Neuron (in vitro differentiated cells): ENCODE data around the gene TEX48.

Experiments used
- H2AFZ ChIP-seq: one replicate; pipeline ENCODE4 v1.6.1; 2013; ENCODE audit warnings: low read depth, mild to moderate bottlenecking, inconsistent platforms, low read length, moderate library complexity
- H3K27me3 ChIP-seq: one replicate; pipeline ENCODE4 v1.6.1; 2013; ENCODE audit warnings: low read length; ENCODE audit not compliant: insufficient read depth
- H3K36me3 ChIP-seq: one replicate; pipeline ENCODE4 v1.6.1; 2013; ENCODE audit warnings: low read length; ENCODE audit not compliant: insufficient read depth
- H3K4me1 ChIP-seq: one replicate; pipeline ENCODE4 v1.6.1; 2013; ENCODE audit warnings: low read length; ENCODE audit not compliant: insufficient read depth
- H3K4me3 ChIP-seq: 2 replicates; pipeline ENCODE4 v1.5.1; 2013; ENCODE audit warnings: mild to moderate bottlenecking, low read length, moderate library complexity
- H3K9me3 ChIP-seq: one replicate; pipeline ENCODE4 v1.6.1; 2013; ENCODE audit warnings: low read length

The TEX48 gene

DNA sequence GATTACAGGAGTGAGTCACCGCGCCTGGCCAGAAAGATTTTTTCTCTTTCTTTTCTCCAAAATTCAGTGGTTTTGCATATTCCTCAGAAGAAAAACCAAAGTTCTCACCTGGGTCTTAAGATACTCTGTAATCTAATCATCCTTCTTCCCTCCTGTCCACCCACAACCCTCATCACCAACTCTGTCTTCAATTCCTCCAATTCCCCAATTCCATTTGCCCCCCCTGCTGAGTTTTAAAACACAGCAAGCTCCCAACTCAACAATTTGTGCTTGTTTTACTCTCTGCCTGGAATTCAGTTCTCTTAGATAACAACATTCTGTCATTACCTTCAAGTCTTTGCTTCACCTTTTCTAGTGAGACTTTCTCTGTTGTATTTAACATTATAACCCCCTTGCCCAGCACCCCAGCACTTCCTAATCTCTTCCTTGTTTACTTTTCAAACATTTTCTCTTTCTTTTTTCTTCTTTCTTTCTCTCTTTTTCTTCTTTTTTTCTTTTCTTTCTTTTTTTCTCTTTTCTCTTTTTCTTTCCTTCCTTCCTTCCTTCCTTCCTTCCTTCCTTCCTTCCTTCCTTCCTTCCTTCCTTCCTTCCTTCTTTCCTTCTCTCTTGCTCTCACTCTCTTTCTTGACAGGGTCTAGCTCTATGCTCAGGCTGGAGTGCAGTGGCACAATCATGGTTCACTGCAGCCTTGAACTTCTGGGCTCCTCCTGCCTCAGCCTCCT is 7.8 kb downstream of the TEX48 start:
- no peaks in the 10 kb centered on the region for H3K9me3 ChIP-seq

DNA sequence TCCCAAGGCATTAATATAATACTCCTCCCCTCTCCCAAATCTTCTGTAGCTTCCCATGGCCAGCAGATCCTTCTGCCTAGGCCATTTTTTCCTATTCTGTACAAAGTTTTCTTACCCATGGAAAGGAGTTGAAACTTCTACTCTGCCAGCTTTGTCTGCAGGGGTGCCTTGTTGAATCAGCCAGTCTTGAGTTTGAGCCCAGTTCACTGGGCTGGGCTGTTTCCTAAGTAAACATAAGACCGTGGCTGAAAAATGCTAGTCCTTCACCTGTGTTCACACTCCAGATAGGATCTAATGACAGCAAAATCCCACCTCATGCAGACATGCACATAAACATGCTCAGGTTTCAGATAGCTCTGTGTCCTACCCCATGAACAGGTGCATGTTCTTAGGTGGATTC is 10.4 kb downstream of the TEX48 start:
- Histone ChIP-seq H2AFZ (no peak overlapping the region), H3K27me3 (peaks cover 2% of the 10 kb centered on the region), H3K36me3 (no peaks in the 10 kb centered on the region), H3K9me3 (no peaks in the 10 kb centered on the region), H3K4me3 (no peak overlapping the region), H3K4me1 (no peaks in the 10 kb centered on the region)

More for the DNA sequence above, 7.8 kb downstream of the TEX48 start:
- Histone ChIP-seq H3K4me1 (peaks cover 6% of the 10 kb centered on the region), H3K36me3 (no peaks in the 10 kb centered on the region), H3K4me3 (no peak overlapping the region), H2AFZ (no peak overlapping the region), H3K27me3 (peaks cover 2% of the 10 kb centered on the region)

DNA sequence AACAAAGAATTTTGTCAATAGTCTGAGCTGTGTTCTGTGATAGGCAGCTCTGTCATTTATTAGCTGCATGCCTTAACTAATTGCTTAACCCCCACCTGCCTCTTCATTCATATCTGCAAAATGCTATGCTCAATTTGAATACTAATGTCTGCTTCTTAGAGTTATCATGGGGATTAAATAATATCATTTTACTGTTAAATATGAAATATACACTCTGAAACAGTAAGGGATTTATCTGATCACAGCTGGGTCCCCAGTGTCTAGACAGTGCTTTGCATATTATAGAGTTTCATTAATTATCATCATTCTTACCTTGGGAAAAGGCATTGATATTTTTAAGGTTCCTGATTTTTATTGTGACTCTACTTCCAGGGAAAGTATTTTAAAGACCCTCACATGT is 12.0 kb downstream of the TEX48 start:
- peaks cover 2% of the 10 kb centered on the region for H3K27me3 ChIP-seq
- no peak overlapping the region for H2AFZ ChIP-seq
- no peaks in the 10 kb centered on the region for H3K4me1 ChIP-seq
- H3K36me3 ChIP-seq: no peaks in the 10 kb centered on the region
- H3K9me3 ChIP-seq: no peaks in the 10 kb centered on the region
- no peak overlapping the region for H3K4me3 ChIP-seq

DNA sequence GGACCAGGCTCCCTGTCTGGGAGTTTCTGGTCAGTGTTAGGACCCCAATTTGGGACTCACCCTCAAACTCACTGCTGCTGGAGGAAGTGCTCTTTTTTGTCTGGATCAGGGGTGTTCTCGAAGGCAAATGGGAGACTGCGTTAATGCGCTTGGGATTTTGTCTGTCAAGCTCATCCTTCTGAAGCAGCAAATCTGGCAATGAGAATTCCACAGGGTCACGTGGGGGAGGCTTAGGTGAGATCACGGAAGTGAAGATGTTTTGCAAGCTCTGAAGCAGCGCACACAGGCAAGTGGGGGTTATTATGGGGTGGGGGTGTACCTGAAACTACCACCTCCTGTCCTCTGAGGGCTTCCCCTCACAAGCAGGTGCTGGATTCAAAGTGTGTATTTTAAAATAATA is 13.8 kb downstream of the TEX48 start:
- Histone ChIP-seq H3K9me3 (no peaks in the 10 kb centered on the region), H3K36me3 (no peaks in the 10 kb centered on the region), H2AFZ (no peak overlapping the region)

DNA sequence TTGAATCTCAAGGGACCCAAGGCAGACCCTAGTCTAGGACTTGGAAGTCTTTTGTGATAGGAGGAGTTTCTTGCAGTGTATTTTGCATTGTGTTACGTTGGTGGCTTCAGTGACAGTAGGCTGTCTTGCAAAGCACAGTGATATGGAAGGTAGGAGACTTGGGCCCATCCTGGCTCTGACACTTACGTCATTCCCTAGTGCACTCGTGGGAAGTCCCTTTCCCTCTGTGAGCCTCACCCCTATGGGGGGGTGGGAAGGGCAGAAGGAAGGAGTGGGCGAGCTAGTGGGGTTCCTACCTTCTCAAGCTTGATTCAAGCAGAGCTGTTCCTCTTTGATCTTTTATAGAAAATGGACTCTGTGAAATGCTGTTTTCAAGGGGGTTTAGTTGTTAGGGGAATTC is 15.1 kb downstream of the TEX48 start:
- peaks cover 2% of the 10 kb centered on the region for H3K27me3 ChIP-seq
- no peaks in the 10 kb centered on the region for H3K36me3 ChIP-seq
- H2AFZ ChIP-seq: no peak overlapping the region
- no peaks in the 10 kb centered on the region for H3K9me3 ChIP-seq
- H3K4me3 ChIP-seq: no peak overlapping the region
- no peaks in the 10 kb centered on the region for H3K4me1 ChIP-seq

More for the DNA sequence above, 13.8 kb downstream of the TEX48 start:
- Histone ChIP-seq H3K27me3 (peaks cover 2% of the 10 kb centered on the region), H3K4me1 (no peaks in the 10 kb centered on the region), H3K4me3 (no peak overlapping the region)

DNA sequence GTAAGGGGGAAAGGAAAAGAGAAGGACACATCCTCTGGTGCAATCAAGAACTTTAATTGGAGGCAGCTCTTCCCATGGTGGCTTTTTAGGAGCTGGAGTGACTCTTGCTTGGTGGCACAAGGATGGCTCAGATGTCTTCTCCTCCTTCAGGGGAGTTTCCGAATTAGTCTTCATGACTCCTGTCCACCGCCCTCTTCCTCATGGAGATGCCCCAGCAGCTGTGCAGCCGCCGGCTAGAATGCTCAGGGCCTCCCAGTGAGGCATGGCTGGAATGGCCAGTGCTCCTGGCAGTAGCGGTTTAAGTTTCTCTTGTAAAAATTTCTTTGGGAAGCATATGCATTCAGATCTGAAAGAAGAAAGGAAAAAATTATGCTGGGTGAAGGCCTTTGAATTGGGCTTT is 15.6 kb downstream of the TEX48 start:
- no peaks in the 10 kb centered on the region for H3K4me1 ChIP-seq
- no peaks in the 10 kb centered on the region for H3K36me3 ChIP-seq
- H2AFZ ChIP-seq: no peak overlapping the region
- H3K4me3 ChIP-seq: no peak overlapping the region
- H3K9me3 ChIP-seq: no peaks in the 10 kb centered on the region
- peaks cover 1% of the 10 kb centered on the region for H3K27me3 ChIP-seq

DNA sequence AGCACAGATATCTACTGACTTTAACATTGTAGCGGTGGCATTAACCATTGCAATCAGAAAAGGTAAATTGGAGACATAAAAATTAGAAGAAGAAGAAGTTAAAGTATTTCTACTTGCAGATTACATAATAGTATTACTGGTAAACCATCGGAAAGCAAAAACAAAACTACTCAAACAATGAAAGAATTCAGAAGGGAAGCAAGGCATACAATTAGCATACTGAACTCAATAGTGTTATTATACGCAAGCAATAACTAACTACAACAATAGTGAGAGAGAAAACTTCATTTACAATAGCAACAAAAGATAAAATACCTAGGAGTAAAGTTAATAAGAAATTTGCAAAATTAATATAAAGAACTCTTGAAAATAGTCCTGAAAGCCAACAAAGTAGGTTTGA is 17.8 kb downstream of the TEX48 start:
- no peaks in the 10 kb centered on the region for H3K27me3 ChIP-seq
- no peaks in the 10 kb centered on the region for H3K9me3 ChIP-seq
- H2AFZ ChIP-seq: no peak overlapping the region
- H3K4me1 ChIP-seq: no peaks in the 10 kb centered on the region
- H3K4me3 ChIP-seq: no peak overlapping the region
- H3K36me3 ChIP-seq: no peaks in the 10 kb centered on the region

DNA sequence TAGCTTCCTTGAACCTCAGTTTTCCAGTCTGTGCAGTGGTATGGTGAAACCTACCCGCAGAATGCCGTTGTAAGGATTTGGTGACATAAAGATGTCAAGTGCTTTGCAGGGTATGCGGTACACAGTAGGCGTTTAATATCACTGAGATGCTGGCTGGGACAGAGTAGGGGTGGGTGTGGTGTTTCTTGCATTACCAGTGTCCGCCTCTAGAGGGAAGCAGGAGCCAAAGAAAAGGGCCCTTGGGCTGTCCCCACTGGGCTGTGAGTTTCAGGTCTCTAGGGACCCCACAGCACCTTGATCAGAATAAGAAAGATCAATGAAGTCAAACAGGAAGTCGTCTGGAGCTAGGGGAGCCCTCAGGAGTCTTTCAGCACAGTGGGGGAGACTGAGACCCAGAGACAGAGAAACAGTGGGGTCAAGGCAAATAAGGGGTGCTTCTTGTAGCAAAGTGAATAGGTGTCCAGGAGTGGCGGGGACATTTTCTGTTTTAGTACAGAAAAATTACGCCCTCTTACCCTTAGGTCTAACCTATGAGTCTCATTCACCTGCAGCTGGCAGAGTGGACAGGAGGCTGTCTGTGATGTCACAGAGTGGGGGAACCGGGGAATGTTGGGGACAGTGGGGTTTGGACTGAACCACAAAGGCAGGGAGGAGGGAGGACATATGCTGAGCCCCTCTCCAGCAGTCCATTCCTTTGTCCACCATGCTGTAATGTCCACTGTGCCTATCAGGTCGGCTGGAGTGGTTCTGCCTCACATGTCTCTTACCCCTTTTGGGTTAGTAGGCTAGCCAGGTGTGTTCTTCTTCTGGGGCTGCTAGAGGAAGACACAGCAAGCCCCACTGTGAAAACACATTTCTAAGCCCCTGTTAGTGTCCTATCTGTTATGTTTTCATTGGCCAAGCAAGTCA is 19.7 kb downstream of the TEX48 start:
- Histone ChIP-seq H3K36me3 (no peaks in the 10 kb centered on the region), H3K9me3 (no peaks in the 10 kb centered on the region), H3K4me3 (no peak overlapping the region), H2AFZ (no peak overlapping the region), H3K27me3 (no peaks in the 10 kb centered on the region), H3K4me1 (no peaks in the 10 kb centered on the region)

DNA sequence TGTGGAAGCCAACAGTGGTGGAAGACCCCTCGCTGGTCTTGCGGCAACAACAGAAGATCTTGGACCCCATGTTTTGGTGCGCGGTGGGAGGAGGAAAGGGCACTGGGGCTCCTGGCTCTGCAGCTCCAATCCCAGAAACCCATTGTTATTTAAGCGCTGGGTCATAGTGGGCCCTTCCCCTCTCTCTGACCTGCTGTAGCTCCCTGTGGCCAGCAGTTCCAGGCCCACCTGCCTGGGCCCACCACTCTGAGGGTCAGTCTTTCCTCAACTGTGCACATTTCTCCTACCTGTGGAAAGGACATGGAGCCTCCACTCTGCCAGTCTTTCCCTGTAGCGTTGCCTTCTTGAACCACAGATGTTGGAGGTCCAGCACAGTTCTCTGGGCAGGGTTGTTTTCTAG is 24.3 kb downstream of the TEX48 start, which contains the start of gene TEX53:
Gene TEX53, minus strand, starts transcription at position 101 of the 400 bp plus-strand sequence. Its CDS starts 31 bp downstream, at position 70.
- Histone ChIP-seq H3K36me3 (no peaks in the 10 kb centered on the region), H3K27me3 (no peaks in the 10 kb centered on the region), H3K4me1 (no peaks in the 10 kb centered on the region), H3K9me3 (no peaks in the 10 kb centered on the region), H2AFZ (no peak within 1 kb of the TSS), H3K4me3 (no peak within 1 kb of the TSS)

DNA sequence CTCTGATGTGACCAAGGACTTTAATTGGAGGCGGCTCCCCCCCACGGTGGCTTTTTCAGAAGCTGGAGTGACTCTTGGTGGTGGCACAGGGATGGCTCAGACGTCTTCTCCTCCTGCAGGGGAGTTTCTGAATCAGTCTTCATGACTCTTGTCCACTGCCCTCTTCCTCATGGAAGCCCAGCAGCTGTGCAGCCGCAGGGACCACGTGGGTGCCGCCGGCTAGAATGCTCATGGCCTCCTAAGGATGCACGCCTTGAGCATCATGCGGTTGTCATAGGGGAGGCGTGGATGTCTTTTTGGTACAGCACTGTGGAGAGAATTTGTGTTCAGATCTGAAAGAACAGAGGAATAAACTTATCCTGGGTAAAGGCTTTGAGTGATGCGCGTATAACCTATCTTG is 25.7 kb downstream of the TEX48 start:
- H3K36me3 ChIP-seq: no peaks in the 10 kb centered on the region
- H2AFZ ChIP-seq: no peak overlapping the region
- no peaks in the 10 kb centered on the region for H3K4me1 ChIP-seq
- H3K9me3 ChIP-seq: no peaks in the 10 kb centered on the region
- H3K27me3 ChIP-seq: no peaks in the 10 kb centered on the region
- H3K4me3 ChIP-seq: no peak overlapping the region

DNA sequence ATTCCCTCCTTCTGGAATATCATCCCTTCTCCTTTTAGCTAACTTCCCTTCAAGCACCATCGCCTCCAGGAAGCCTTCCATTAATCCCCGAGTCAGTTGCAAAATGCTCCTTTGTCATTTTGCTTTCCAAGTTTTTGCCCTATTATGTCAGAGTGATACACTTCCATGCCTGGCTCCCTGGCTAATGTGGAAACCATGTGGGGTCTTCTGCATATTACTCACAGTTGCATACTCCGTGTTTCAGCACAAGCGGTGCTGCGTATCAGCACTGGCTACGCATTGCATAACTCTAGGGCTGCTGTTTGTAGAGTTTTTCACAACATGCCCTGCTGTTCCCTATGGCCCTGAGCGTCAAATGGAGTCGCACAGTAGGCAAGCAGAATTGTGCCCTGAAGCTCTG is 26.3 kb downstream of the TEX48 start:
- Histone ChIP-seq H3K4me1 (no peaks in the 10 kb centered on the region), H3K4me3 (no peak overlapping the region), H3K27me3 (no peaks in the 10 kb centered on the region), H2AFZ (no peak overlapping the region), H3K9me3 (no peaks in the 10 kb centered on the region), H3K36me3 (no peaks in the 10 kb centered on the region)

DNA sequence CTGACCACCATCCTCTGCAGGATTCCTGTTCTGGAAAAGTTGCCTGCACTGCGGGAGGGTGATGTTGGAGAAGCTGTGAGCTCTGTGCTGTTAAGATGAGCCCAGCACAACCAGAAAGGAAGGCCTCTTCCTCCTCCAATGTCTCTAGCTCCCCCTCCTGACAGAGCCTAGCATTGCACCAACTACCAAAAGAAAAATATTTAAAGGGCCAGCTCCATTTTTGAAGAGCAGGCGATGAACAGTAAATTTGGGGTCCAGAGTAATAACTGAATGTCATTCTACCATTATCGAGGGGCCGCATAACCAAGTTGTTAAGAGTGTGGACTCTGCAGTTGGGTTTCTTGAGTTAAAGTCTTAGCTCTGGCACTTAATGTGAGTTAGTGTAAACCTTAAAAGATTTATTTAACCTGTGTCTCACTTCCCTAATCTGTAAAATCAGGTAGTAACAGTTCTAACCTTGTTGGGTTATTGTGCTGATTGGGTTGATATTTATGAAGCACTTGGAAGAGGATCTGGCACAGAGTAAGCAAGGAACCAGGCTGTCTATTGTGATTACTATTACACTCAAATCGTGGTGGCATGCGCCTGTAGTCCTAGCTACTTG is 28.3 kb downstream of the TEX48 start:
- Histone ChIP-seq H3K27me3 (no peaks in the 10 kb centered on the region), H3K4me3 (no peak overlapping the region), H2AFZ (no peak overlapping the region), H3K9me3 (peaks cover 2% of the 10 kb centered on the region), H3K4me1 (no peaks in the 10 kb centered on the region), H3K36me3 (no peaks in the 10 kb centered on the region)
